HCEC 1CT (cell line): ENCODE data around the gene MEIG1.
"Not testable (repeated sequence)": the region's sequence is repeated elsewhere in the genome, so short reads cannot be mapped to it uniquely, and the experiment has no call there.

Source experiments
- DNase-seq: peaks from one replicate; pipeline ENCODE4 v3.0.0-alpha.2; 2017

MEIG1 gene

DNA sequence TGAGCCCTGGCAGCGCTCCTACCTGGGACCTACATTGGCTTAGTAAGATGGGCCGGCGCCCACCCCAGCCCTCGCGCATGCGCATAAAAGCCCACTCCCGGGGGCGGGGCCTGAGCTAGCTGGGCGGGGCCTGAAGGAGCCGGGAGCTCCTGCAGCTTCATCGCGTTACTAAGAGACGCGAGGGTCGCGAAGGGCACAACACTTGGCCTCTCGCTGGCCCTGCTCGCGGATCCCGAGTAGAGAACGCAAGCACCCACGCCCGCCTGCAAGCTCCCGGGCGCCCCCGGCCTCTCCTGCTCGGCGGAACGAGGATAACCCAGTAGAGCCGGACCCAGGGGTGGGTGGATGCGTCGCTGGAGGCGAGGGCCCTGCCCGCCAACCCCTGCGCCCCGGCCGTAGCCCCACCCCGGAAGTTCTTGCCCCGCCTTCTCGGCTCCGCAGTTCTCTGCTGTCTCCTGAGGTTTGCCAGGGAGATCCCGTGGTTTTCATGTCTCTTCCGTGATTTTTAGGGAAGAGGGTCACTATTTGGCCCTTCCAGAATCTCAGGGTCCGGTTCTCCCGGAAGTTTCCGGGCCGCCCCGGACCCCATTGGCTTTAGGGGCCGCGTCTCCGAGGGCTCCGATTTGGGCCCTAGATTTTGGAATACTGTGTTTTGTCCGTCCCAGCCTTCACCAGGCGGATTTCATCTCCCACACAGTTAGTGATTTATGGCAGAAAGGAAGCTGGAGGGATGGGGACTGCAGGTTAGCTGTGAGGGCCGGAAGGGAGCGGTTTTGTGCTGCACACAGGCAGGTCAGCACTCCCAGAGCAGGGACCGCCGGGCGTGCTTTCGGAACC lies at the start of gene MEIG1:
TSS of gene MEIG1 (plus strand) at position 168 of the 837 bp plus-strand sequence. CDS start 7,081 bp downstream, outside the sequence.
- DNase-seq = peak; percentile 92

DNA sequence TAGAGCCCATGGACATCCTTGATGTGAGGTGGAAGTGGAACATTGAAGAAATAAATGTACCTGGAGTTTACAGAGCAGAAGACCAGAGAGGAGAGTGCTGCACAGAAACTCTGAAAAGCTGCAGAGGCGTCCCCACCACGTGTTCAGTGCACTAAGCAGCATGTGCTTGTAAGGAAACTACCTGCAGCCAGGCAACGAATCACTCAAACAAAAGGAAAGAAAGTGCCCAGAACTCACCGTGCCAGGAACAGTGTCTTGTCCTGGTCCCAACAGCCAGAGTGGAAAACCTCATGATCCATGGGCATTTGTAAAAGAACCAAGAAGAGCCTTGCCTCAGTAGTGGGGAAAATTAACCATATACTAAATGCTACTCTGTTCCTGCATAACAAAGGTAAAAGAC lies 48.2 kb upstream of the MEIG1 start:
- DNase-seq = no peak

GRCh38 chr10:14911801-14912200 lies 47.4 kb upstream of the MEIG1 start:
- no peak for DNase-seq

DNA sequence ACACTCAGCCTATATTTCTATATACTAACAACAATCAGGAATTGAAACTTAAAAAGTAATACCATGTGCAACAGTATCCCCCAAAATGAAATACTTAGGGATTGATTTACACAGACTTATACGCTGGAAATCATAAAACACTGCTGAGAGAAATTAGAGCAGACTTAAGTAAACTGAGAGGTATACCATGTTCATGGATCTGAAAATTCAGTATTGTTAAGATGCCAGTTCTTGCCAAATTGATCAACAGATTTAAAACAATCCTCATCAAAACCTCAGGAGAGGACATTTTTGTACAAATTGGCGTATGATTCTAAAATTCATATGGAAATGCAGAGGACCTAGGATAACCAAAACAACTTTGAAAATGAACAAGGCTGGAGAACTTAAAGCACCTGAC lies 42.6 kb upstream of the MEIG1 start:
- no peak for DNase-seq

GRCh38 chr10:14917827-14918226 lies 41.4 kb upstream of the MEIG1 start:
- DNase-seq = no peak

DNA sequence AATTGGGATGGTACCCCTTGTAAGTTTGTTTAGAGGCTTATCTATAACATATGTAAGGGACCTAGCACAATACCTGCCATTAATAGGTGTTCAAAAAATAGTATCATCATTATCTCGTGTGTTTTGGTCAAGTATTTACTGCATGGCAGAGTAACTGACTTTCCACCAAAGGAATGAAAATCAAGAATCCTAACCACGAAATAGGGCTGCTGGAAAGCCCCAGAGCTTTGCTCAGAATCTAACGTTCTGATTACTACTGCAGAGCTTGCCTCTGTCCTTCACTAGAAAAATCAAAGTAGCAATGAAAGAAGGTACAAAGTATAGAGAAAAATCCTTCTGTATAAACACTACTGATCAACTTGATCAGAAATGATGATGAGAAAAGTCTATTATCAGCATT lies 40.2 kb upstream of the MEIG1 start:
- DNase-seq = no peak

DNA sequence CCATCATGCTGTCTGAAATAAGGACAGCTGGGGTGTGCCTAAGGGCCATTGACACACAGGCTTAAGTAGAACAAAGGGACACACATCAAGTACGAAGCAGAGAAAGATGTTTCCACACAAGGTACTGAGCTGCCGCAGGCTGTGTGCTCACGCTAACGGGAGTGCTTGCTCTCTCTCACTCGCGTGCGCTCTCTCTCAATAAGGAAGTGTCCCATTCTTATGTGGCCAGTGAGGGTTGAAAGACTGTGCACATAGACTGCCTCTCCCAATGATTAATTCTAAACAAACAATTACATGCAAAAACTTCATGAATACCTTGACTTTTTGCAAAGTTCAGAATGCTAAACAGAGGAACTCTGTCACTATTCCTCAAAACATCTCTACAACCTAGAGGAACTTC lies 35.2 kb upstream of the MEIG1 start:
- DNase-seq = no peak

DNA sequence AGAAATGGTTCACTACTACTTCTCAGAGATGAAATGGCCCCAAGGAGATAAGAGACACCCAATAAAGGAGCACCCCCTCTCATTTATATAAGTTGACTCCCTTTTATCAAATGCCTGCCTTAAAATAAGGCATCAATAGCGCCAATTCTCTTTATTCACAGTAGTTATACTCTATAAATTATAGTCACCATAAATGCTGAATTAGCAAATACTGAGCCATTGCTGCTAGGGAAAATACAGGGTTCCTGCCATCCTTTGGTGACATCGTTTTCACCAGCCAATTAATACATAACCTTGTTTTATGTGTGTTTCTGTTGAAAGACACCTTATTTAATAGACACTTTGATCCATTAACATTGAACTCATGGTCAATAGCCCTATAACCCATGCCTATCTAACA lies 33.9 kb upstream of the MEIG1 start:
- DNase-seq = no peak

DNA sequence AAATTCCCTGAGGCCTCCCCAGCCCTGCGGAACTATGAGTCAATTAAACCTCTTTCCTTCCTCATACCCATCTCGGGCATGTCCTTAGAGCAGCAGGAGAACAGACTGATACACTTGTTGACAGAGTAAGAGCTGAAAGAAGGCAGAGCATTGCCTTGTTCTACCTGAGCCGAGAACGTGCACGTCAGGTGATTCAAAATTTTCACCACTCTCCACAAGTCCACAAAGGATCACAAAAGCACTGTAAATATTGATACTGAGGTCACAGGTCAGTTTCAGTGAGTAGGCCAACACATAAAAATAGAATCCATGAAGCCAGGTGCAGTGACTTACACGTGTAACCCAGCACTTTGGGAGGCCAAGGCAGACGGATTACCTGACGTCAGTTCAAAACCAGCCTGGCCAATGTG lies 33.1 kb upstream of the MEIG1 start:
- no peak for DNase-seq

GRCh38 chr10:14926722-14927416 lies 32.3 kb upstream of the MEIG1 start:
- DNase-seq = no peak

- DNase-seq = no peak
Measured at GRCh38 chr10:14930610-14931009, 28.6 kb upstream of the MEIG1 start.

DNA sequence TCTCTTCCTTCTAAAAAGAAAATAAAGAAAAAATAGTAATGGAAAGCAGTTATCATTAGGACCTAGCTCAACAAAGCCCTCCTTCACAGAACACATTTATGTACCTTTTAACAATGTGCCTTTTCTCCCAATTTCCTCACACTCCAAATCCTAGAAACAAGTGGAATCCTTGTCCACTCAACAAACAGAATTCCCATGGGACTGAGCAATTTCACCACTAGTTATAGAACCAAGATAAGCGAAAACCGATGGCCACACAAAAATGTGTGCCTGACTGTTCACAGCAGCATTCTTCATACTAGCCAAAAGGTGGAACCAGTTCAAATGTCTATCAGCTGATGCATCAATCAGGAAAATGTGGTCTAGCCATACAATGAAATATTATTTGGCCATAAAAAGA lies 22.6 kb upstream of the MEIG1 start:
- DNase-seq = no peak

GRCh38 chr10:14938971-14939370 lies 20.2 kb upstream of the MEIG1 start:
- peak; percentile 45 for DNase-seq

GRCh38 chr10:14942147-14942949 lies 16.8 kb upstream of the MEIG1 start:
- DNase-seq = not testable (repeated sequence)

- DNase-seq = not testable (repeated sequence)
Measured at GRCh38 chr10:14942950-14943338, 16.2 kb upstream of the MEIG1 start.

DNA sequence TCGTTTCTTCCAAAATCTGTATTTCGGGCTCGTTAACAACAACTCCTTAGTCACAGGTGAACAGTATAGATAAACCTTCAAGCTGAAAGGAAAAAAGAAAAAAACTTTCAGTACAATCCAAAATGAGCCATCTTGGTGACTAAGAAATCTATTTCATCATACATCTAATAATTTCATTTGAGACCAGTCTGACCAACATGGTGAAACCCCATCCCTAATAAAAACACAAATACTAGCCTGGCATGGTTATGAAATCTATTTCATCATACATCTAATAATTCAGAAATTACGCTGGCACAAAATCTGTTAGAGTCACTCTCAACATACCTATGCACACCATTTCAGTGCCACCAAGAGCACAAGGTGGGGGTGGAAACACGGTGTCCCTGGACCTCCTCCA lies 14.1 kb upstream of the MEIG1 start:
- peak; percentile 5 for DNase-seq

- no peak for DNase-seq
Measured at GRCh38 chr10:14947268-14947667, 11.9 kb upstream of the MEIG1 start.

GRCh38 chr10:14949291-14949690 lies 9.9 kb upstream of the MEIG1 start:
- no peak for DNase-seq

GRCh38 chr10:14952851-14953423 lies 6.3 kb upstream of the MEIG1 start:
- peak; percentile 14 for DNase-seq

GRCh38 chr10:14953424-14954000 lies 5.7 kb upstream of the MEIG1 start:
- peak; percentile 71 for DNase-seq

DNA sequence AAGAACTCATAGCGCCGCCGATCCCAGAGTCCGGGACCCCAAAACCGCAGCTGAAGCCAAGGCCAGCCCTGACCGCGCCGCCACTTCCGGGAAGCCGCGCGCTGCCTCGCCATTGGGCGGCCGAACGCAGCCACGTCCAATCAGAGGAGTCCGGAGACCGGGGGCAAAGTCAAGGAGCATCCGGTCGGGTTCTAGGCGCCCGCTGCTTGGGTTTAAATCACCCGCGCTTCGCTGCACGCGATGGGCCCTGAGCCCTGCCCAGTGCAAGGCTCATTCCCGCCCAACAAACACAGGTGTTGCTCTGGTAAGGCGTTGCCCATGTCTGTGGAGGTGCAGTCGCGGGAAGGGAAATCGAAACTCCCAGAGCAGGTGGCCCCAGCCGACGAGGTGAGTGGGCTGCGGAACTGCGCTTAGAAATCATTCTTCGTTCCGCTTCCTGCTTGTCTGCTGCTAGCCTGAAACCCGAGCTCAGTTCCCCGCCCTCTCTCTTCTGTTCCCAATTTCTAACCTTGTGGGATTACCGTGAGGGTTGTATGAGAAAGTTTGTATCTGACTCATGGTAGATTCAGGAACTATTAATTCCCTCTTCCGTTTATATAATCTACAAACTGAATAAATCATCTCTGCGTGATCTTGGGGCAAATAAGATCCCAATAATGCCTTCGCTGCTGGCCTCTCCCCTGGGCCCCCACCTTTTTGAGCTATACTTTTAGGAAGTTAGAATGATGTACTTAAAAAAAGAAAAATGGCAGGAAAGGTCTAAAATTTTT lies 5.0 kb upstream of the MEIG1 start, which contains the start of gene DCLRE1C:
TSS of gene DCLRE1C (minus strand) at position 96 of the 770 bp plus-strand sequence. CDS start at position 10, 86 bp downstream.
- DNase-seq = peak; percentile 93

GRCh38 chr10:14954934-14955333 lies 4.3 kb upstream of the MEIG1 start:
- no peak for DNase-seq
